GM12878 (cell line): ENCODE data around the gene ING3. TPM values are rescaled to one million over a fixed set of nuclear protein-coding genes. Genes with fewer than 3 reads are reported as not detected.

Experiments used
- ATAC-seq: fragments of 200-7000 bp; cut with Tn5 transposase; 3 replicates; pipeline ENCODE4 v1.9.1; 2020; ENCODE audit warnings: mild to moderate bottlenecking, moderate library complexity
- BruUV-seq: library from RNA; stranded (reverse); fragments of 400-500 nt; replicated peaks from 2 replicates; lab custom pipeline; 2021; lab: Mats Ljungman, UMichigan
- CTCF ChIA-PET: fragments of 300-600 bp; sonication (Branson Sonifier 250); formaldehyde crosslinking; extraction: SDS; loops from one replicate; lab custom pipeline; 2021; ENCODE audit warnings: inconsistent platforms; lab: Yijun Ruan, JAX
- POLR2A ChIA-PET: fragments of 350-600 bp; formaldehyde crosslinking; extraction: SDS; loops from one replicate; lab custom pipeline; 2021; ENCODE audit warnings: inconsistent platforms; lab: Charles Lee
- RAD21 ChIA-PET: fragments of 300-600 bp; sonication (Branson Sonifier 250); formaldehyde crosslinking; loops from one replicate; lab custom pipeline; 2023; ENCODE audit warnings: antibody characterized with exemption; ENCODE audit not compliant: unreplicated experiment; lab: Charles Lee
- SMC1A ChIA-PET: fragments of 300-600 bp; sonication (Branson Sonifier 250); formaldehyde crosslinking; loops from one replicate; lab custom pipeline; 2023; ENCODE audit not compliant: unreplicated experiment, uncharacterized antibody; lab: Charles Lee
- DNase-seq: peaks from one replicate; pipeline ENCODE4 v3.0.0-alpha.2; 2011; ENCODE audit warnings: low read depth, low spot score
- FAIRE-seq: peaks from 3 replicates; lab custom pipeline; 2011; peaks lifted over from hg19 to GRCh38; lab: Jason Lieb, UNC
- H2AFZ ChIP-seq: 2 replicates; pipeline ENCODE4 v1.6.0; 2011; ENCODE audit warnings: low read depth, low read length, control low read depth; ENCODE audit not compliant: control insufficient read depth
- H3K27ac ChIP-seq: 2 replicates; pipeline ENCODE4 v1.5.1; 2011; ENCODE audit warnings: control low read depth; ENCODE audit not compliant: control insufficient read depth, insufficient read depth
- H3K27me3 ChIP-seq, 2 experiments: replicated peaks in 1 of 2; 2 replicates each; pipeline versions ENCODE4 v1.6.0 to v1.6.1; 2011; ENCODE audit warnings: low read length in 1 of 2; ENCODE audit not compliant: control insufficient read depth in 2 of 2, insufficient read depth in 2 of 2
- H3K36me3 ChIP-seq, 2 experiments: 2 replicates each; pipeline ENCODE4 v1.5.1; 2011; ENCODE audit warnings: low read length in 1 of 2; ENCODE audit not compliant: control insufficient read depth in 2 of 2, insufficient read depth in 2 of 2
- H3K4me1 ChIP-seq: 2 replicates; pipeline ENCODE4 v1.6.1; 2011; ENCODE audit warnings: mild to moderate bottlenecking, low read length, moderate library complexity, mixed read lengths; ENCODE audit not compliant: control insufficient read depth, insufficient read depth
- H3K4me2 ChIP-seq: 2 replicates; pipeline ENCODE4 v1.6.0; 2011; ENCODE audit warnings: control low read depth; ENCODE audit not compliant: control insufficient read depth, insufficient read depth
- H3K4me3 ChIP-seq: fragments of 200-600 bp; sonication (generic); 2 replicates; pipeline ENCODE4 v1.5.1; 2016
- H3K79me2 ChIP-seq: 2 replicates; pipeline ENCODE4 v1.6.0; 2011; ENCODE audit warnings: low read length; ENCODE audit not compliant: control insufficient read depth, insufficient read depth
- H3K9ac ChIP-seq: 2 replicates; pipeline ENCODE4 v1.8.0; 2011; ENCODE audit warnings: low read length, control low read depth, mixed read lengths; ENCODE audit not compliant: control insufficient read depth, insufficient read depth
- H3K9me3 ChIP-seq: replicated peaks from 3 replicates; pipeline ENCODE4 v1.5.1; 2011; ENCODE audit warnings: mild to moderate bottlenecking, low read length; ENCODE audit not compliant: control insufficient read depth, insufficient read depth
- H4K20me1 ChIP-seq: 2 replicates; pipeline ENCODE4 v1.6.0; 2011; ENCODE audit not compliant: control insufficient read depth, insufficient read depth
- IKZF2 ChIP-seq, 2 experiments: fragments of 450-650 bp; IDR thresholded peaks; 2 replicates each; pipeline ENCODE4 v1.6.1; 2017; ENCODE audit warnings: mild to moderate bottlenecking in 2 of 2, moderate library complexity in 2 of 2
- MTA3 ChIP-seq: IDR thresholded peaks from 2 replicates; pipeline ENCODE4 v1.6.1; 2012; ENCODE audit warnings: low read length, inconsistent platforms, borderline replicate concordance
- MXI1 ChIP-seq: fragments of 150-350 bp; IDR thresholded peaks from 2 replicates; pipeline ENCODE4 v1.6.1; 2011; ENCODE audit warnings: low read depth, mild to moderate bottlenecking, inconsistent platforms, low read length, improper control_type of control experiment
- MYB ChIP-seq: fragments of 150-350 bp; IDR thresholded peaks from 2 replicates; pipeline ENCODE4 v1.6.1; 2014; ENCODE audit warnings: mild to moderate bottlenecking, low read depth, low read length, borderline replicate concordance
- NBN ChIP-seq: fragments of 450-650 bp; IDR thresholded peaks from 2 replicates; pipeline ENCODE4 v1.6.1; 2016
- RELA ChIP-seq: fragments of 450-650 bp; IDR thresholded peaks from 2 replicates; pipeline ENCODE4 v1.8.0; 2014; ENCODE audit warnings: borderline replicate concordance; ENCODE audit not compliant: partially characterized antibody
- SMC3 ChIP-seq: IDR thresholded peaks from 2 replicates; pipeline ENCODE4 v1.6.1; 2011; ENCODE audit warnings: low read length, improper control_type of control experiment, borderline replicate concordance
- SUPT20H ChIP-seq: IDR thresholded peaks from 2 replicates; pipeline ENCODE4 v1.6.1; 2011; ENCODE audit warnings: low read depth, mild to moderate bottlenecking, low read length, moderate library complexity, borderline replicate concordance; ENCODE audit not compliant: control insufficient read depth
- WGBS: methylation state at CpG from one replicate; pipeline ENCODE4 v1.1.6; 2016; ENCODE audit warnings: low lambda C conversion rate; ENCODE audit not compliant: insufficient replicate concordance, insufficient coverage; ENCODE audit errors: missing lambda C conversion rate; 5-methylcytosine and 5-hydroxymethylcytosine counted together
- in situ Hi-C: fragments of 300-500 bp; cut with MboI; formaldehyde crosslinking; loops from 9 replicates; pipeline ENCODE4 v1.14.3; 2018; ENCODE audit warnings: mixed read lengths
- intact Hi-C: fragments of 100-400 bp; cut with micrococcal nuclease; formaldehyde crosslinking; loops from one replicate; pipeline ENCODE4 v1.14.2; 2022; ENCODE audit not compliant: unreplicated experiment
- polyA plus RNA-seq, 11 experiments: library from polyadenylated mRNA; depleted of rRNA in 4 of 11; unstranded in 6 of 11; stranded (reverse) in 5 of 11; fragments of >200 nt; fragmentation: Nextera tagmentation in 4 of 11; fragmentation: Illumina TruSeq in 1 of 11; extraction: Ambion mirVana in 4 of 11; extraction: Trizol in 1 of 11; gene quantifications; 1 replicate in 1 of 11; 2 replicates in 10 of 11; pipeline versions ENCODE4 v1.2.1 to v1.2.3, GENCODE V29; 2011 to 2016; ENCODE audit warnings: inconsistent platforms in 2 of 11, missing spikeins in 2 of 11, low read depth in 1 of 11
- small RNA-seq: library from RNA; depleted of rRNA; stranded (forward); fragments of <200 nt; gene quantifications from one replicate; pipeline ENCODE3, GENCODE V24; 2014
- total RNA-seq, 4 experiments: library from RNA; depleted of rRNA in 3 of 4; stranded (reverse); fragments of >200 nt in 3 of 4; fragmentation: Illumina TruSeq in 1 of 4; extraction: Trizol in 1 of 4; gene quantifications; 2 replicates each; pipeline versions ENCODE4 v1.2.1 to v1.2.3, GENCODE V29; 2013 to 2021

Gene ING3
- total and polyA plus RNA-seq, 10 of the 15 experiments (the other 5 are each of a cell fraction or from before 2014, with no cell fraction given): 12.1 to 60.8 (median 28.8) TPM

- ChIA-PET CTCF (interaction anchor here (0.6 to 1.3 kb wide), 5 partner anchors 17 to 112 kb away, joined by 3 to 6 read pairs (median 3); no protein-coding TSS in a partner anchor), RAD21 (no interaction called here), POLR2A (interaction anchor here (0.6 to 0.7 kb wide), 3 partner anchors 57 to 72 kb away, joined by 3 to 4 read pairs (median 3); no protein-coding TSS in a partner anchor), SMC1A (interaction anchor here (0.7 to 2.5 kb wide), 3 partner anchors 16 to 37 kb away, joined by 3 to 5 read pairs (median 3); no protein-coding TSS in a partner anchor)
- H3K79me2 ChIP-seq: no peaks in the 10 kb centered on the region
- FAIRE-seq: no peak
- TF ChIP-seq NBN (no peak), SMC3 (no peak), SUPT20H (no peak), MYB (no peak), MXI1 (no peak), IKZF2 (IDR thresholded peaks at IDR 0.05) (no peak), MTA3 (no peak), RELA (no peak)
- H3K9ac ChIP-seq: no peak overlapping the region
- in situ Hi-C loops (no loop called here), intact Hi-C loops (no loop called here)
- no peaks in the 10 kb centered on the region for H3K36me3 ChIP-seq
- H3K4me3 ChIP-seq: no peak overlapping the region
- no peaks in the 10 kb centered on the region for H4K20me1 ChIP-seq
- no peak overlapping the region for H3K4me2 ChIP-seq
- 71% methylated on average over 3 of the region's 3 CpGs for WGBS
- no peaks in the 10 kb centered on the region for H3K4me1 ChIP-seq
- DNase-seq: no peak
- ATAC-seq: no peak
- H3K27me3 ChIP-seq: no peaks in the 10 kb centered on the region
- H3K27ac ChIP-seq: no peak overlapping the region
- H2AFZ ChIP-seq: no peak overlapping the region
- no TSS peak for BruUV-seq
- no peaks in the 10 kb centered on the region for H3K9me3 ChIP-seq
These were observed 76.1 kb downstream of the ING3 start for GRCh38 chr7:121026577-121027111.

Small RNA genes lying within 50 kb of the gene (small RNA-seq; reads per million reads assigned to genes)
- gene RNA5SP240: not detected

Other genes starting within 250 kb of the ING3 start
- 1.5 and 1.6 TPM in 2 replicates for gene TSPAN12, start 92.6 kb upstream of the ING3 start, total RNA-seq (2014; rRNA removed)
- gene TSPAN12, start 92.6 kb upstream of the ING3 start, total RNA-seq (2014; rRNA removed; fragmentation: Illumina TruSeq; extraction: Trizol): 0.67 and 0.78 TPM in 2 replicates
- 1.3 and 1.9 TPM in 2 replicates for gene TSPAN12, start 92.6 kb upstream of the ING3 start, total RNA-seq (2021)
- 110 and 170 TPM in 2 replicates for gene TSPAN12, start 92.6 kb upstream of the ING3 start, polyA plus RNA-seq (2011; rRNA removed)
- 1.2 and 2.1 TPM in 2 replicates for gene TSPAN12, start 92.6 kb upstream of the ING3 start, polyA plus RNA-seq (2014; fragmentation: Illumina TruSeq; extraction: Trizol)
- gene TSPAN12, start 92.6 kb upstream of the ING3 start, polyA plus RNA-seq (2014; fragmentation: Nextera tagmentation; extraction: Ambion mirVana): 1 to 10 TPM in 1 of 2 experiments, under 1 TPM in 1; 0.75 to 1.3 TPM
- gene TSPAN12, start 92.6 kb upstream of the ING3 start, polyA plus RNA-seq (2014; rRNA removed): 0.74 and 1.3 TPM in 2 replicates
- gene TSPAN12, start 92.6 kb upstream of the ING3 start, polyA plus RNA-seq (2016; fragmentation: Nextera tagmentation; extraction: Ambion mirVana): 1 to 10 TPM; 2.0 to 2.2 TPM
- 0.05 and 0.11 TPM in 2 replicates for gene CPED1, start 37.9 kb downstream of the ING3 start, total RNA-seq (2014; rRNA removed)
- gene CPED1, start 37.9 kb downstream of the ING3 start, total RNA-seq (2014; rRNA removed; fragmentation: Illumina TruSeq; extraction: Trizol): not detected in 2 replicates
- 0.21 and 0.77 TPM in 2 replicates for gene CPED1, start 37.9 kb downstream of the ING3 start, total RNA-seq (2021)
- 0.04 and 0.10 TPM in 2 replicates for gene CPED1, start 37.9 kb downstream of the ING3 start, polyA plus RNA-seq (2011; rRNA removed)
- 0.01 TPM in 1 of 2 replicates, not detected in the other for gene CPED1, start 37.9 kb downstream of the ING3 start, polyA plus RNA-seq (2014; fragmentation: Illumina TruSeq; extraction: Trizol)
- under 1 TPM; 0.02 to 0.05 TPM for gene CPED1, start 37.9 kb downstream of the ING3 start, polyA plus RNA-seq (2014; fragmentation: Nextera tagmentation; extraction: Ambion mirVana)
- gene CPED1, start 37.9 kb downstream of the ING3 start, polyA plus RNA-seq (2014; rRNA removed): 0.40 TPM in 1 of 2 replicates, not detected in the other
- under 1 TPM; 0.05 to 0.19 TPM for gene CPED1, start 37.9 kb downstream of the ING3 start, polyA plus RNA-seq (2016; fragmentation: Nextera tagmentation; extraction: Ambion mirVana)